GM13976 (cell line): ENCODE measurements around the gene FAM76A.

Experiments used
- DNase-seq: peaks from one replicate; pipeline ENCODE4 v3.0.0; 2012; ENCODE audit warnings: low spot score
- CTCF ChIP-seq: IDR thresholded peaks from 2 replicates; pipeline ENCODE4 v1.5.1; 2012; ENCODE audit warnings: borderline replicate concordance, mild to moderate bottlenecking; ENCODE audit not compliant: insufficient read depth; ENCODE audit errors: extremely low read depth, missing control alignments, control extremely low read depth
- in situ Hi-C: fragments of 300-500 bp; cut with MboI; formaldehyde crosslinking; loops from one replicate; pipeline ENCODE4 v1.12.0; 2022; ENCODE audit warnings: low sequenced_read_pairs, mixed read lengths, inconsistent platforms; ENCODE audit not compliant: unreplicated experiment

Gene FAM76A

GRCh38 chr1:27752360-27752759, 26.6 kb downstream of the FAM76A start:
- in situ Hi-C loops: no loop called here
- DNase-seq: no peak
- TF ChIP-seq CTCF: no peak

GRCh38 chr1:27755286-27755685, 29.5 kb downstream of the FAM76A start:
- in situ Hi-C loops: no loop called here
- no peak for TF ChIP-seq CTCF

GRCh38 chr1:27755865-27756264, 30.1 kb downstream of the FAM76A start:
- no peak for DNase-seq
- TF ChIP-seq CTCF: no peak
- in situ Hi-C loops: no loop called here

More at GRCh38 chr1:27755286-27755685, 29.5 kb downstream of the FAM76A start:
- DNase-seq: no peak

GRCh38 chr1:27759236-27759635, 33.5 kb downstream of the FAM76A start:
- no peak for TF ChIP-seq CTCF
- DNase-seq: no peak
- in situ Hi-C loops: no loop called here

GRCh38 chr1:27760426-27760825, 34.7 kb downstream of the FAM76A start:
- TF ChIP-seq CTCF: no peak
- in situ Hi-C loops: no loop called here
- DNase-seq: no peak

DNA sequence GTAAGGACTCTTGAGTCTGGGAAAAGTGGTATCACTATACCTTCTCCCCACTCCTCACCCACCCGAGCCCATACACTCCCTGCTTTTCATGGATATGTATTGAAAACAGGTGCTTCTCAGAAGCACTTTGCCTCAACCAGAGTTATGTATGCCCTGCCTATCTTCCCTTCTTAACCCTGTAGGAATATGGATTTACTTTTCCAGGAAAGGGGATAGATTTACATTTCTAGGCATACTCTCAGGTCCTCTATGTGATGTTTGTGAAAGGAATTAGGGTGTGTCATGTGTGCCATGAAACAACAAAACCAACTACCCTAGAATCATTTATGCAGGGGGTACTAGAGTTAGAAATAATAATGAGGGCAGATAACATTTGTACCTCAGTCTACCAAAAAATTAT, 36.3 kb downstream of the FAM76A start:
- TF ChIP-seq CTCF: no peak
- in situ Hi-C loops: no loop called here
- DNase-seq: no peak

- no peak for TF ChIP-seq CTCF
- DNase-seq: no peak
- in situ Hi-C loops: no loop called here
These were observed 37.6 kb downstream of the FAM76A start for GRCh38 chr1:27763358-27763757.
